Cerebellar cortex (tissue), 1 donor: ENCODE measurements around the gene BLOC1S1.

Experiments
- DNase-seq: peaks from one replicate; pipeline ENCODE4 v3.0.0-alpha.2; 2015; ENCODE audit warnings: low spot score

BLOC1S1 gene

GRCh38 chr12:55694651-55695050 lies 21.2 kb upstream of the BLOC1S1 start:
- no peak for DNase-seq

- no peak for DNase-seq
Measured at GRCh38 chr12:55695349-55695748, 20.5 kb upstream of the BLOC1S1 start.

GRCh38 chr12:55696141-55696540 lies 19.7 kb upstream of the BLOC1S1 start:
- no peak for DNase-seq

- DNase-seq: no peak
Measured at GRCh38 chr12:55696796-55697462, 18.9 kb upstream of the BLOC1S1 start.

GRCh38 chr12:55697686-55698085 lies 18.2 kb upstream of the BLOC1S1 start:
- DNase-seq: no peak

GRCh38 chr12:55698241-55698955 lies 17.4 kb upstream of the BLOC1S1 start:
- no peak for DNase-seq

- no peak for DNase-seq
Measured at GRCh38 chr12:55698965-55699364, 16.9 kb upstream of the BLOC1S1 start.

GRCh38 chr12:55699471-55700055 lies 16.3 kb upstream of the BLOC1S1 start:
- no peak for DNase-seq

GRCh38 chr12:55700255-55701018 lies 15.4 kb upstream of the BLOC1S1 start:
- no peak for DNase-seq

GRCh38 chr12:55702861-55703260 lies 13.0 kb upstream of the BLOC1S1 start:
- no peak for DNase-seq

- peak; percentile 65 for DNase-seq
Measured at GRCh38 chr12:55703288-55703687, 12.6 kb upstream of the BLOC1S1 start.

- DNase-seq: no peak
Measured at GRCh38 chr12:55703901-55704761, 11.7 kb upstream of the BLOC1S1 start.

- no peak for DNase-seq
Measured at GRCh38 chr12:55704824-55705718, 10.8 kb upstream of the BLOC1S1 start.

- no peak for DNase-seq
Measured at GRCh38 chr12:55705782-55706402, 10.0 kb upstream of the BLOC1S1 start.

GRCh38 chr12:55706568-55707218 lies 9.2 kb upstream of the BLOC1S1 start:
- DNase-seq: no peak

- no peak for DNase-seq
Measured at GRCh38 chr12:55707219-55707671, 8.6 kb upstream of the BLOC1S1 start.

- DNase-seq: peak; percentile 59
Measured at GRCh38 chr12:55707841-55708694, 7.8 kb upstream of the BLOC1S1 start, which contains the start of gene ITGA7. Gene ITGA7, minus strand, starts transcription at chr12:55707904. Its CDS starts 222 bp downstream, at chr12:55707682.

- DNase-seq: no peak
Measured at GRCh38 chr12:55708695-55709233, 7.1 kb upstream of the BLOC1S1 start.
